Smooth muscle cell (in vitro differentiated cells): ENCODE results near the gene NRARP. TPM values are rescaled to one million over a fixed set of nuclear protein-coding genes. Genes with fewer than 3 reads are reported as not detected.

Source experiments
- DNase-seq: peaks from one replicate; lab custom pipeline; 2025; ENCODE audit not compliant: unreplicated experiment; lab: John Stamatoyannopoulos, UW
- H2AFZ ChIP-seq: fragments of 200-600 bp; sonication (generic); 2 replicates; pipeline ENCODE4 v1.6.0; 2016; ENCODE audit warnings: antibody characterized with exemption, low read depth, mild to moderate bottlenecking
- H3F3A ChIP-seq: fragments of 200-600 bp; sonication (generic); 2 replicates; pipeline ENCODE4 v1.6.0; 2017; ENCODE audit warnings: antibody characterized with exemption, low read depth
- H3K27ac ChIP-seq: fragments of 200-600 bp; sonication (generic); 2 replicates; pipeline ENCODE4 v1.5.1; 2016; ENCODE audit warnings: low read depth, mild to moderate bottlenecking
- H3K27me3 ChIP-seq: fragments of 200-600 bp; sonication (generic); 2 replicates; pipeline ENCODE4 v1.6.1; 2016; ENCODE audit warnings: low read depth, mild to moderate bottlenecking
- H3K36me3 ChIP-seq: fragments of 200-600 bp; sonication (generic); 2 replicates; pipeline ENCODE4 v1.5.1; 2016; ENCODE audit warnings: low read depth
- H3K4me1 ChIP-seq: fragments of 200-600 bp; sonication (generic); 2 replicates; pipeline ENCODE4 v1.5.1; 2016; ENCODE audit warnings: low read depth
- H3K4me2 ChIP-seq: fragments of 200-600 bp; sonication (generic); 2 replicates; pipeline ENCODE4 v1.6.0; 2016; ENCODE audit warnings: mild to moderate bottlenecking
- H3K4me3 ChIP-seq: fragments of 200-600 bp; sonication (generic); 2 replicates; pipeline ENCODE4 v1.5.1; 2016; ENCODE audit warnings: mild to moderate bottlenecking
- H3K79me2 ChIP-seq: fragments of 200-600 bp; sonication (generic); 2 replicates; pipeline ENCODE4 v1.6.0; 2016; ENCODE audit warnings: low read depth, mild to moderate bottlenecking
- H3K9ac ChIP-seq: fragments of 200-600 bp; sonication (generic); 2 replicates; pipeline ENCODE4 v1.6.0; 2016; ENCODE audit warnings: low read depth
- H3K9me3 ChIP-seq: fragments of 200-600 bp; sonication (generic); replicated peaks from 2 replicates; pipeline ENCODE4 v1.5.1; 2016; ENCODE audit warnings: low read depth
- H4K20me1 ChIP-seq: fragments of 200-600 bp; sonication (generic); 2 replicates; pipeline ENCODE4 v1.6.0; 2016; ENCODE audit warnings: low read depth
- WGBS: methylation state at CpG from one replicate; pipeline ENCODE4 v1.1.7; 2016; ENCODE audit warnings: low lambda C conversion rate; 5-methylcytosine and 5-hydroxymethylcytosine counted together
- polyA plus RNA-seq: library from polyadenylated mRNA; unstranded; fragments of >200 nt; fragmentation: Nextera tagmentation; extraction: Ambion mirVana; gene quantifications from 2 replicates; pipeline ENCODE4 v1.2.1, GENCODE V29; 2016
- total RNA-seq: library from RNA; depleted of rRNA; stranded (reverse); fragments of >200 nt; gene quantifications from 2 replicates; pipeline ENCODE4 v1.2.3, GENCODE V29; 2014
- TF ChIP-seq, protein P1 (sequence below): fragments of 200-600 bp; sonication (generic); IDR thresholded peaks from 2 replicates; pipeline ENCODE4 v1.5.1; 2017; ENCODE audit warnings: borderline replicate concordance, mild to moderate bottlenecking, antibody characterized with exemption; ENCODE audit not compliant: insufficient read depth, poor library complexity, severe bottlenecking

NRARP gene
- total and polyA plus RNA-seq, 2 experiments from 2014 or later, result 3.0 to 3.7 TPM

DNA sequence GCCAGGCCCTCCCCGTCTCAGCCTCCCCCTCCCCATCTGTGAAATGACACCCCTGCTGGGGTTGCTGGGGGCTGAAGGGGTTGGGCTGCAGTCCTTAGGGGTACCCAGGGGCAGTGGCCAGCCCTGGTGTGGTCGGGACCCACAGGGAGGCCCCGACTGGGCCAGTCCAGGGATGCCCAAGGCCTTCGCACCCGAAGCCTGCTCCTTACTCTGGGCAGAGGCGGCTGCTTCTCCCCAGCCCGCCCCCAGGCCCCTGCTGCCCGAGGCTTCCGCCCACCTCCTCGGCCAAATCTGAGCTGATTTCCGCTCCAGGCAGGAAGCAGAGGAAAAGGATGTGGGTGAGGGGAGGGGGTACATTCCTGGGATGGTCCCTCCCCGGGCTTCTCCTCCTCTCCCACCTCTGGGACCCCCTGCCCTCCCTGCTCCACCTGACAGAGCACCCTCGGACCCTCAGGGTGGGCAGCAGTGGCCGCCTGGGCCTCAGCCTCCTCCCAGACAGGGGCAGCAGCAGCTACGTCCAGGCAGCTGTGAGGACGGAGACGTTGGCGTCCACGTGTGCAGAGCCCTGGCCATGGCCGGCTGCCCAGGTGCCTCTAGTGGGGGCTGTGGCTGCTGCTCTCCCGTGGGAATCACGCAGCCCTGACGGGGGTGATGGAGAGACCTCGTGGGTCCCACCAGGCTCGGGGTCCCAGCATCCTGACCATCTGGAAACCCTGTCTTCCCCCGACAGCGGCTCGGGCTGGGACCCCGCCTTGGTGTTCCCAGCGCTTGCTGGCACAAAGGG lies 4.2 kb upstream of the NRARP start:
- Histone ChIP-seq H3F3A (no peaks in the 10 kb centered on the region), H3K79me2 (no peaks in the 10 kb centered on the region), H3K4me1 (peaks cover 28% of the 10 kb centered on the region), H3K4me2 (no peak overlapping the region), H2AFZ (no peak overlapping the region), H3K9me3 (no peaks in the 10 kb centered on the region), H3K4me3 (no peak overlapping the region), H3K27ac (no peak overlapping the region), H4K20me1 (no peaks in the 10 kb centered on the region), H3K36me3 (no peaks in the 10 kb centered on the region), H3K9ac (no peak overlapping the region), H3K27me3 (no peaks in the 10 kb centered on the region)
- no peak for DNase-seq
- WGBS, result 85% methylated on average over 20 of the region's 30 CpGs
- TF ChIP-seq, protein P1, sequence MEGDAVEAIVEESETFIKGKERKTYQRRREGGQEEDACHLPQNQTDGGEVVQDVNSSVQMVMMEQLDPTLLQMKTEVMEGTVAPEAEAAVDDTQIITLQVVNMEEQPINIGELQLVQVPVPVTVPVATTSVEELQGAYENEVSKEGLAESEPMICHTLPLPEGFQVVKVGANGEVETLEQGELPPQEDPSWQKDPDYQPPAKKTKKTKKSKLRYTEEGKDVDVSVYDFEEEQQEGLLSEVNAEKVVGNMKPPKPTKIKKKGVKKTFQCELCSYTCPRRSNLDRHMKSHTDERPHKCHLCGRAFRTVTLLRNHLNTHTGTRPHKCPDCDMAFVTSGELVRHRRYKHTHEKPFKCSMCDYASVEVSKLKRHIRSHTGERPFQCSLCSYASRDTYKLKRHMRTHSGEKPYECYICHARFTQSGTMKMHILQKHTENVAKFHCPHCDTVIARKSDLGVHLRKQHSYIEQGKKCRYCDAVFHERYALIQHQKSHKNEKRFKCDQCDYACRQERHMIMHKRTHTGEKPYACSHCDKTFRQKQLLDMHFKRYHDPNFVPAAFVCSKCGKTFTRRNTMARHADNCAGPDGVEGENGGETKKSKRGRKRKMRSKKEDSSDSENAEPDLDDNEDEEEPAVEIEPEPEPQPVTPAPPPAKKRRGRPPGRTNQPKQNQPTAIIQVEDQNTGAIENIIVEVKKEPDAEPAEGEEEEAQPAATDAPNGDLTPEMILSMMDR, result no peak

DNA sequence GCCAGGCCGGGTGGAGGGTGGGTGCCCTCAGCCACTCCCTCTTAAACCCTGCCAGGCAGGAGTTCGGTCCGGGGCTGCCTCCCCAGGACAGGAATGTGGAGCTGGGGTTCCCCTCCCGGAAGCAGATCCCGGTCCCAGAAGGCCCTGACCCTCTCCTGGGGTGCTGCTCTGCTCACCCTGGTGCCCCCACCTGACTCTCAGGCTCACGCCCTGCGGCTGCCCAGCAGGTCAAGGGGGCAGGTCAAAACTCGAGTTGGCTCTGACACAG lies 3.7 kb upstream of the NRARP start:
- Histone ChIP-seq H3K9me3 (no peaks in the 10 kb centered on the region), H3F3A (no peaks in the 10 kb centered on the region), H2AFZ (no peak overlapping the region), H4K20me1 (no peaks in the 10 kb centered on the region), H3K4me1 (peaks cover 28% of the 10 kb centered on the region), H3K4me3 (no peak overlapping the region), H3K27me3 (no peaks in the 10 kb centered on the region), H3K36me3 (no peaks in the 10 kb centered on the region), H3K27ac (no peak overlapping the region), H3K9ac (no peak overlapping the region), H3K79me2 (no peaks in the 10 kb centered on the region), H3K4me2 (no peak overlapping the region)
- 84% methylated on average over 7 of the region's 8 CpGs for WGBS
- TF ChIP-seq, protein P1, result no peak
- DNase-seq, result no peak

DNA sequence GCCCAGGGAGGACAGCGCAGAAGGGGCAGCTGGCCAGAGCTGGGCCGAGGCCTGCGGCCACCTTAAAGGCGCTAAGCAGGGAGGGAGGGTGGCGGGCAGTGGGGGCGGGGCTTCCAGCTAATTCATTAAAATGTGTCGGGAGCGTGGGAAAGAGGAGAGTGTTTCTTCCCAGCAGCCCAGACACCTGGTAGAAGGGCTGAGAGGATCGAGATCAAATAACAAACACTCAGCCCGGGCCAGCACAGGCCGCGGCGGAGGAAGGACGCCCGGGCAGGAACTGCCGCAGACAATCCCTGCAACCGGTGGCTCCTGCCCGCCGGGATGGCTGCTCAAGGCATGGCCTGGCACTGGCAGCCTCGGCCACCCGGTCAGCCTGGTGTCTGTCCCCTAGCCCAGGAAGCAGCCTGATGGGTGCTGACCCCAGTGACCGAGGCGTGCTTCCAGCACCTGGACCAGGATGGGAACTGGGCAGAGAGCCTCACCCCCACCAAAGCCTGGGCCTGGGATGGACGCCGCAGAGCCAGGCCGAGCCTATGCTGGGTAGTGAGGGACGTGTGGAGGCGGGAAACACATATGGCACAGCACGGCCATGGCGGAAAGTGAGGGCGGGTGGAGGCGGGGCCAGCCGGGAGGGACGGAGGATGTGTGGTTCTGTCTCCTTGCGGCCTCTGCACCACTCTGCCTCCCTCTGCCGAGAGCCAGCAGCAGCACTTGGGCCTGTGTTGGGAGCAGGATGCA lies 3.2 kb upstream of the NRARP start:
- peaks cover 2% of the 10 kb centered on the region for H4K20me1 ChIP-seq
- DNase-seq, result no peak
- no peak overlapping the region for H3K4me3 ChIP-seq
- H3K27me3 ChIP-seq, result peaks cover 4% of the 10 kb centered on the region
- WGBS, result 76% methylated on average over 36 of the region's 36 CpGs
- H2AFZ ChIP-seq, result no peak overlapping the region
- H3K9me3 ChIP-seq, result no peaks in the 10 kb centered on the region
- H3K36me3 ChIP-seq, result no peaks in the 10 kb centered on the region
- H3K4me2 ChIP-seq, result no peak overlapping the region
- H3K79me2 ChIP-seq, result no peaks in the 10 kb centered on the region
- no peak overlapping the region for H3K9ac ChIP-seq
- TF ChIP-seq, protein P1, result no peak
- no peaks in the 10 kb centered on the region for H3F3A ChIP-seq
- no peak overlapping the region for H3K27ac ChIP-seq
- H3K4me1 ChIP-seq, result peaks cover 31% of the 10 kb centered on the region
